Breast epithelium (tissue), 4 donors: Measurements from ENCODE around the gene TLE6. TPM values are rescaled to one million over a fixed set of nuclear protein-coding genes. Genes with fewer than 3 reads are reported as not detected.
"Not testable (repeated sequence)": the region's sequence is repeated elsewhere in the genome, so short reads cannot be mapped to it uniquely, and the experiment has no call there.

Source experiments
- DNase-seq, 2 donors: peaks; one replicate each; pipeline ENCODE4 v3.0.0-alpha.2; 2019; ENCODE audit warnings: low spot score in 2 of 2
- H3K27ac ChIP-seq, 2 donors: fragments of 200-600 bp; sonication (generic) in 1 of 2; one replicate each; pipeline ENCODE4 v1.5.1; 2016 to 2019; ENCODE audit warnings: mild to moderate bottlenecking in 1 of 2
- H3K27me3 ChIP-seq, 2 donors: fragments of 200-600 bp; sonication (generic) in 1 of 2; one replicate each; pipeline versions ENCODE4 v1.5.1 to v1.6.0; 2017 to 2019; ENCODE audit warnings: control low read depth in 1 of 2, mild to moderate bottlenecking in 1 of 2
- H3K36me3 ChIP-seq: fragments of 200-600 bp; one replicate; pipeline ENCODE4 v1.5.1; 2019
- H3K4me1 ChIP-seq, 2 donors: fragments of 200-600 bp; sonication (generic); one replicate each; pipeline ENCODE4 v1.5.1; 2016 to 2019; ENCODE audit warnings: control low read depth in 1 of 2
- H3K4me3 ChIP-seq, 3 donors: fragments of 200-600 bp; sonication (generic); 1 replicate in 2 of 3; 2 replicates in 1 of 3; pipeline ENCODE4 v1.5.1; 2016 to 2019; ENCODE audit warnings: mild to moderate bottlenecking in 3 of 3, moderate library complexity in 2 of 3
- H3K9me3 ChIP-seq, 2 donors: fragments of 200-600 bp; sonication (generic) in 1 of 2; one replicate each; pipeline ENCODE4 v1.5.1; 2016 to 2019; ENCODE audit warnings: control low read depth in 1 of 2
- POLR2A ChIP-seq: fragments of 450-650 bp; IDR thresholded peaks from one replicate; pipeline ENCODE4 v1.6.1; 2016; ENCODE audit warnings: antibody characterized with exemption, mild to moderate bottlenecking, moderate library complexity
- POLR2AphosphoS5 ChIP-seq, 3 donors: sonication (generic); formaldehyde crosslinking; IDR thresholded peaks; one replicate each; pipeline ENCODE4 v1.6.1; 2017; ENCODE audit warnings: antibody characterized with exemption in 3 of 3
- intact Hi-C: fragments of 100-400 bp; cut with DNase I; formaldehyde crosslinking; loops from one replicate; pipeline ENCODE4 v1.15.1; 2023; ENCODE audit warnings: low total_unique reads
- total RNA-seq, 3 donors: library from RNA; depleted of rRNA; stranded (reverse); fragments of >200 nt; gene quantifications; one replicate each; pipeline ENCODE4 v1.1.0, GENCODE V29; 2016
- TF ChIP-seq, protein P1 (sequence below), 3 donors: fragments of 450-650 bp; IDR thresholded peaks; one replicate each; pipeline ENCODE4 v1.5.1; 2016 to 2017; ENCODE audit warnings: antibody characterized with exemption in 3 of 3, mild to moderate bottlenecking in 3 of 3, moderate library complexity in 3 of 3

The TLE6 gene
- total RNA-seq, 3 donors from 2014 or later: 1.6 to 4.3 (median 3.2) TPM

DNA sequence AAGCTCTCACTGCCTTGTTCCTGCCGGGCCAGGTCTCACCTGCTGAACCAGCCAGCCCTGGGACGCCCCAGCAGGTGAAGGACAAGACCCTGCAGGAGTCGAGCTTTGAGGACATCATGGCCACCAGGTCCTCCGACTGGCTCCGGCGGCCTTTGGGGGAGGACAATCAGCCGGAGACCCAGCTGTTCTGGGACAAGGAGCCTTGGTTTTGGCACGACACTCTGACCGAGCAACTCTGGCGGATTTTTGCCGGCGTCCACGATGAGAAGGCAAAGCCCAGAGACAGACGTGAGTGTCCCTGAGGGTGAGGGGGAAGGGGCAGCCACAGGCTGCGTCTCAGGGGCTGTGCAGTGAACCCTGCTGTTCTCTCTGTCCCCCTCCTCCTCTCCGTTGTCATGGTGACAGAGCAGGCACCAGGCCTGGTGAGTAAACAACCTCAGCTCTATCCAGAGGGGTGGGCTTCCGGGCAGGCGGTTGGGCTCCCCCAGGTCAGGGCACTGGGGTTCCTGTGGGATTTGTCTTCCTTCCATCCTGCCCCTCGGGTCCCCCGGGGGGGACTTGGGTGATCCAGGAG, 9.7 kb downstream of the TLE6 start:
- TF ChIP-seq, protein P1, sequence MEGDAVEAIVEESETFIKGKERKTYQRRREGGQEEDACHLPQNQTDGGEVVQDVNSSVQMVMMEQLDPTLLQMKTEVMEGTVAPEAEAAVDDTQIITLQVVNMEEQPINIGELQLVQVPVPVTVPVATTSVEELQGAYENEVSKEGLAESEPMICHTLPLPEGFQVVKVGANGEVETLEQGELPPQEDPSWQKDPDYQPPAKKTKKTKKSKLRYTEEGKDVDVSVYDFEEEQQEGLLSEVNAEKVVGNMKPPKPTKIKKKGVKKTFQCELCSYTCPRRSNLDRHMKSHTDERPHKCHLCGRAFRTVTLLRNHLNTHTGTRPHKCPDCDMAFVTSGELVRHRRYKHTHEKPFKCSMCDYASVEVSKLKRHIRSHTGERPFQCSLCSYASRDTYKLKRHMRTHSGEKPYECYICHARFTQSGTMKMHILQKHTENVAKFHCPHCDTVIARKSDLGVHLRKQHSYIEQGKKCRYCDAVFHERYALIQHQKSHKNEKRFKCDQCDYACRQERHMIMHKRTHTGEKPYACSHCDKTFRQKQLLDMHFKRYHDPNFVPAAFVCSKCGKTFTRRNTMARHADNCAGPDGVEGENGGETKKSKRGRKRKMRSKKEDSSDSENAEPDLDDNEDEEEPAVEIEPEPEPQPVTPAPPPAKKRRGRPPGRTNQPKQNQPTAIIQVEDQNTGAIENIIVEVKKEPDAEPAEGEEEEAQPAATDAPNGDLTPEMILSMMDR (IDR thresholded peaks at IDR 0.05): no peak
- TF ChIP-seq POLR2A (no peak), POLR2AphosphoS5 (IDR thresholded peaks at IDR 0.05) (no peak)
- intact Hi-C loops: loop anchor here (2.0 kb wide), 1 partner anchor 40 kb away; no protein-coding TSS in a partner anchor
- Histone ChIP-seq H3K27me3 (no peaks in the 10 kb centered on the region), H3K27ac (peak overlapping the region in 1 of 2 donors; percentile 21), H3K36me3 (no peaks in the 10 kb centered on the region), H3K4me3 (no peak overlapping the region), H3K4me1 (peaks cover 4 to 11% of the 10 kb centered on the region in 2 donors), H3K9me3 (no peaks in the 10 kb centered on the region)
- no peak for DNase-seq

DNA sequence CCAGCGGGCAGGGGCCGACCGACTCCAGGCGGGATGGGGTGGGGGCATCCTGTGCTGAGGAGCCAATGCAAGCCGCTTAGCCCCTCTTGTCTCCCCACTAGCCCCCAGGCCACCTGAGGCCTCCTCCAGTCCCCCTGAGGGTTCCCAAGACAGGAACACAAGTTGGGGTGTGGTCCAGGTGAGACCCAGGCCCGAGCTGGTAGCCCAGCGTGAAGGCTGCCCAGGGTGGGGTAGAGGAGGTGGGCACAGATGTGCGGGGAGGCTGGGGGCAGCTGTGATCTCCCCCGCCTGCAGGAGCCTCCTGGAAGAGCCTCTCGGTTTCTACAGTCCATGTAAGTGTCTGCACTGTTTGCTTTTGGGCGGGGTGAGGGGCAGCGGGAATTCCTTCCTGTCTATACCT, 10.4 kb downstream of the TLE6 start:
- peaks cover 4 to 11% of the 10 kb centered on the region in 2 donors for H3K4me1 ChIP-seq
- no peak overlapping the region for H3K4me3 ChIP-seq
- H3K36me3 ChIP-seq: no peaks in the 10 kb centered on the region
- no peak overlapping the region for H3K27ac ChIP-seq
- no peak for DNase-seq
- H3K27me3 ChIP-seq: no peaks in the 10 kb centered on the region
- no peaks in the 10 kb centered on the region for H3K9me3 ChIP-seq
- TF ChIP-seq POLR2A (no peak), POLR2AphosphoS5 (IDR thresholded peaks at IDR 0.05) (no peak)
- TF ChIP-seq, protein P1 (IDR thresholded peaks at IDR 0.05): no peak
- intact Hi-C loops: loop anchor here (2.0 kb wide), 1 partner anchor 39 kb away; no protein-coding TSS in a partner anchor

DNA sequence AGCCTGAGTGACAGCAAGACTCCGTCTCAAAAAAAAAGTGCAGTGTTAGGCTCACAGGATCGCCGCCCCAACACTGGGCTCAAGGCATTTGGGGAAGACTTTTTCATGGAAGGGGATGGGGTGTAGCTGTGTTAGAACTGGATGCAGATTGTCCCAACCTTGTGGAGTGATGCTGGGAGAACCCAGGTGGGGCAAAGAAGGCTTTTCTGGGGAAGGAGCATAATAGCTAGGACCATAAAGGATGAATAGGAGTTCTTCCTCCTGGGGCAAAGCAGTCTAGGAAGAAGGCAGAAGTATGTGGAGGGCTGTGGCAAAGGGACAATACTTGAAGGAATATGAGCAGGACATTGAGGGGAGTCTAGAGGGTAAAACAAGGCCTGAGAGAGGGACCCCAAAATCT, 11.2 kb downstream of the TLE6 start:
- intact Hi-C loops: no loop called here
- Histone ChIP-seq H3K9me3 (no peaks in the 10 kb centered on the region), H3K4me1 (peaks cover 0 to 5% of the 10 kb centered on the region in 2 donors), H3K27ac (no peak overlapping the region), H3K4me3 (no peak overlapping the region), H3K36me3 (no peaks in the 10 kb centered on the region), H3K27me3 (no peaks in the 10 kb centered on the region)
- TF ChIP-seq POLR2AphosphoS5 (IDR thresholded peaks at IDR 0.05): no peak
- TF ChIP-seq, protein P1 (IDR thresholded peaks at IDR 0.05): no peak
- no peak for TF ChIP-seq POLR2A
- DNase-seq: no peak

DNA sequence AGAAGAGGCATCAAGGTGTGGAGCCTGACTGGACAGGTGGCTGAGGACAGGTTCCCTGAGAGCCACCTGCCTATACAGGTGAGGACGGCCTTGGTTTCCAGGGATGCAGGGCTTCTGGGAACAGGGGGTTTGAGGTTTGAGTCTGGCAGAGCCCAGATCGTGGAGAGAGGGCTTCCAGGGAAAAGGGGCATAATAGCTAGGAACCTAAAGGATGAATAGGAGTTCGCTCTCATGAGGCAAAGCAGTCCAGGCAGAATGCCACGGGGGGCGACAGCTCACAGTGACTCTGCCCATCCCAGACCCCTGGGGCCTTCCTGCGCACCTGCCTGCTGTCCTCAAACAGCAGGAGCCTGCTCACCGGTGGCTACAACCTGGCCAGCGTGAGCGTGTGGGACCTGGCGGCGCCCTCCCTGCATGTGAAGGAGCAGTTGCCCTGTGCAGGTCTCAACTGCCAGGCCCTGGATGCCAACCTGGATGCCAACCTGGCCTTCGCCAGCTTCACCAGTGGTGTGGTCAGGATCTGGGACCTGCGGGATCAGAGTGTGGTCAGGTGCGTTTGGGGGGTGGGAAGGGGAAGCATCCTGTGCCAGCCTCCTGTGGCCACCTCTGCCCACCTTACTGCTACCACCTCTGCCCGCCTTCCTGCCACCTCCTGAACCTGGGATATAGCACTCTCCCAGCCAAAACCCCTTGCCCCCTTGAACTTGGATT, 12.0 kb downstream of the TLE6 start:
- H3K4me1 ChIP-seq: peaks cover 0 to under 1% of the 10 kb centered on the region in 2 donors
- TF ChIP-seq, protein P1 (IDR thresholded peaks at IDR 0.05): no peak
- TF ChIP-seq POLR2AphosphoS5 (IDR thresholded peaks at IDR 0.05) (no peak), POLR2A (no peak)
- H3K27me3 ChIP-seq: no peaks in the 10 kb centered on the region
- intact Hi-C loops: no loop called here
- no peaks in the 10 kb centered on the region for H3K9me3 ChIP-seq
- no peak overlapping the region for H3K27ac ChIP-seq
- DNase-seq: no peak
- H3K4me3 ChIP-seq: no peak overlapping the region
- H3K36me3 ChIP-seq: no peaks in the 10 kb centered on the region

DNA sequence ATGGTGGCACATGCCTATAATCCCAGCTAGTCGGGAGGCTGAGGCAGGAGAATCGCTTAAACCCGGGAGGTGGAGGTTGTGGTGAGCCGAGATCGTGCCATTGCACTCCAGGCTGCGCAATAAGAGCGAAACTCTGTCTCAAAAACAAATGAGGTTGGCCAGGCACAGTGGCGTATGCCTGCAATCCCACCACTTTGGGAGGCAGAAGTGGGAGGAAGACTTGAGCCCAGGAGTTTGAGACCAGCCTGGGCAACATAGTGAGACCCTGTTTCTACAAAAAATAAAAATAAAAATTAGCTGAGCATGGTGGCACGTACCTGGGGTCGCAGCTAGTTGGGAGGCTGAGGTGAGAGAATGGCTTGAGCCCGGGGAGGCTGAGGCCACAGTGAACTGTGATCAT, 15.0 kb downstream of the TLE6 start:
- H3K9me3 ChIP-seq, H3K27me3 ChIP-seq, H3K4me3 ChIP-seq, DNase-seq, H3K27ac ChIP-seq, H3K36me3 ChIP-seq, H3K4me1 ChIP-seq, intact Hi-C loops: not testable (repeated sequence)
